Ramos (cell line): ENCODE measurements around the gene AZIN2.
"Not testable (repeated sequence)": the region's sequence is repeated elsewhere in the genome, so short reads cannot be mapped to it uniquely, and the experiment has no call there.

Experiments
- in situ Hi-C: fragments of 300-500 bp; cut with MboI; formaldehyde crosslinking; loops from one replicate; pipeline ENCODE4 v1.14.3; 2022; ENCODE audit warnings: low sequenced_read_pairs; ENCODE audit not compliant: unreplicated experiment

Gene AZIN2

GRCh38 chr1:33122483-33123178 is 41.7 kb downstream of the AZIN2 start:
- in situ Hi-C loops: no loop called here

GRCh38 chr1:33123266-33123665 is 42.3 kb downstream of the AZIN2 start:
- in situ Hi-C loops: no loop called here

DNA sequence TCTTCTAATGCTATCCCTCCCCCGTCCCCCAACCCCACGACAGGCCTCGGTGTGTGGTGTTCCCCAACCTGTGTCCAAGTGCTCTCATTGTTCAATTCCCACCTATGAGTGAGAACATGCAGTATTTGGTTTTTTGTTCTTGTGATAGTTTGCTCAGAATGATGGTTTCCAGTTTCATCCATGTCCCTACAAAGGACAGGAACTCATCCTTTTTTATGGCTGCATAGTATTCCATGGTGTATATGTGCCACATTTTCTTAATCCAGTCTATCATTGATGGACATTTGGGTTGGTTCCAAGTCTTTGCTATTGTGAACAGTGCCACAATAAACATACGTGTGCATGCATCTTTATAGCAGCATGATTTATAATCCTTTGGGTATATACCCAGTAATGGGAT is 43.7 kb downstream of the AZIN2 start:
- in situ Hi-C loops: not testable (repeated sequence)

- in situ Hi-C loops: no loop called here
These were observed 45.6 kb downstream of the AZIN2 start for GRCh38 chr1:33126411-33127000.

GRCh38 chr1:33127001-33127823 is 46.3 kb downstream of the AZIN2 start:
- in situ Hi-C loops: no loop called here

DNA sequence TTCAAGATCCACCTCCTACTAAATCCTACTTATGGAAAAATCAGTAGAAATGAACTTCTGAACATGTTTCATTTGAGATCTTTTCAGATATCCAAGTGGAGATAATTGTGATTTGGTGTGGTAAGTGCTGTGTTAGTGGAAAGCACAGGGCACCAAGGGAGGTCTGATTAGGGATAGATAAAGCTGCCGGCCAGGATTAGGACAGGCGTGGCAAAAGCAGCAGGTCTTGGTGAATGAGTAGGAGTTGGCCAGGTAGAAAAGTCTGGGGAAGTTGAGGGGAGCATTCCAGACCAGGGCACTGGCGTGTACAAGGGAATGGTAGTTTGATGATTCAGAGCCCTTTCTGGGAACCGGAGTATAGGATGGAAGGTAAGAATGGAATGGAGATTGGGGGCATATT is 47.8 kb downstream of the AZIN2 start:
- in situ Hi-C loops: no loop called here

DNA sequence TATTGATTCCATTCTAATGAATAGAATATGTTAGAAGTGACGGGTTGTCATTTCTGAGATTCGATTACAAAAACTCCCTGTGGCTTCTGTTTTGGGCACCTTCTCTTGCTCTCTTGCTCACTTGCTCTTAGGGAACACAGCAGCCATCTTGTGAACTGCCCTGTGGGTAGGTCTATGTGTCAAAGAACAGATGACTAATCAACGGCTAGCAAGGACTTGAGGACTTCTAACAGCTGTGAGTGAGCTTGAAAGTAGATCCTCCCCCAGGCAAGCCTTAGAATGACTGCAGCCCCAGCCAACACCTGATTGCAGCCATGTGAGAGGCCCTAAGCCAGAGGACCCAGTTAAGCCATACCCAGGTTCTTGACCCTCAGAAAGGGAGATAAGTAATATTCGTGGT is 49.3 kb downstream of the AZIN2 start:
- in situ Hi-C loops: no loop called here

- in situ Hi-C loops: no loop called here
These were observed 50.2 kb downstream of the AZIN2 start for GRCh38 chr1:33131191-33131590.

GRCh38 chr1:33132549-33132948 is 51.6 kb downstream of the AZIN2 start:
- in situ Hi-C loops: no loop called here

DNA sequence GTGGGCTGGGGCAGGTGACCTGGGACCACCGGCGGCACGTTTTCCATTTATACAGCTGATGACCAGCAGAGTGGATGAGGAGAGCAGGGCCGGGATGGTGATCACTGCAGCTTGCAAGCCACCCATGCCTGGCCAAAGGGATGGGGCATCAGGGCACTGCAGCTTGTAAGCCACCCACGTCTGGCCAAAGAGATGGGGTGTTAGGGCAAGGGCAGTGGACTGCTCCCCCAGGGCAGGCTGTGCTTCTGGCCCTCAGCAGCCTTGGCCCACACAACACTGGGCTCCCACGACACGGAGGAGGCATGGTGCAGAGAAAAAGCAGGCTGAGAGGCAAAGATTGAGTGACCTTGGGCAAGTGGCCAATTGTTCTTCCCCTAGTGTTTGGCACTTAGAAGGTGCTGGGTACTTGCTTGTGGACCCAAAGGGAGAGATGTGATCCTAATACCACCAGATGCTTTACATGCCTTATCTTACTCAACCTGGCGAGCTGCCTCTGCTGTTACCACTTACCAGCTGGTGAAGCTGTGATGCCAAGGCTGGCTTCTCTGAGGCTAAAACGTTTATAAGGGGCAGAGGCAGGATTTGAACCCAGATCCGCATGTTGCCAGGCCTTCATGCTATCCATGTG is 52.6 kb downstream of the AZIN2 start:
- in situ Hi-C loops: no loop called here

GRCh38 chr1:33136041-33136440 is 55.1 kb downstream of the AZIN2 start:
- in situ Hi-C loops: not testable (repeated sequence)

DNA sequence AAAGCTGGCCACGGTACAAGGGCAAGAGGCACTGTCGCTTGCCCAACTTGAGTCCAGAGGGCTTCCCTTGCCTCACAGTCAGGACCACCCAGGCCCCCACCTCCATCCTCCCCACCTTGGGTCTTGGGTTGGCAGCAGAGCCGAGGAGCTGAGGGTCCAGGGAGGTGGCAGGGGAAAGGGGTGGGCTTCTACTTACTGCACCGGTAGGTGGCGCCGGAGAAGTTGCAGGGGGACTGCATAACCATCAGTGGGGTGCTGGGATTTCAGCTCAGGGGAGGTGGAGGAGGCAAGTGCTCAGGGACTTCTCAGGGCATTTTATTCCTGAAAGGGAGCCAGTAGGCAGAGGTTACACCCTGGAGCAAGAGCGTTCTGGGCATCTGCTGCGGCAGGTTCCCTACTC is 56.8 kb downstream of the AZIN2 start:
- in situ Hi-C loops: no loop called here

- in situ Hi-C loops: no loop called here
These were observed 59.5 kb downstream of the AZIN2 start for GRCh38 chr1:33140153-33141149.

DNA sequence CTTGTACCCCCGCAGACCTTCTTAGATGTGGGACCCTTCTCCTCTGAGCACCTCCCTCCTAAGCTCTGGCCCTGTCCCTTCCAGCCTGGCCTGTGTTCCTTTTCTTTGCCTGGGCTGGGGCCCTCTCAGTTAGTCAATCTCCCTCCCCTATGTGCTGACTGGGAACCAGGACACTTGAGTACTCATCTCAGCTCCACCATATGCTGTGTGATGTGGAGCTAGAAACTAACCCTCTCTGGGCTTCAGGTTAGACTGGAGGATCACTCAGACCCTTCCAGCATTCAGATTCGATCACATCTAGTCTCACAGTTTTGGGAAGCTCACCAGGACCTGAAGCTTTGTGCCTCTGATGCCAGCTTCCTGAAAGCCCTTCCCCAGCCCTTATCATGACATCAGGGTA is 60.3 kb downstream of the AZIN2 start:
- in situ Hi-C loops: no loop called here

DNA sequence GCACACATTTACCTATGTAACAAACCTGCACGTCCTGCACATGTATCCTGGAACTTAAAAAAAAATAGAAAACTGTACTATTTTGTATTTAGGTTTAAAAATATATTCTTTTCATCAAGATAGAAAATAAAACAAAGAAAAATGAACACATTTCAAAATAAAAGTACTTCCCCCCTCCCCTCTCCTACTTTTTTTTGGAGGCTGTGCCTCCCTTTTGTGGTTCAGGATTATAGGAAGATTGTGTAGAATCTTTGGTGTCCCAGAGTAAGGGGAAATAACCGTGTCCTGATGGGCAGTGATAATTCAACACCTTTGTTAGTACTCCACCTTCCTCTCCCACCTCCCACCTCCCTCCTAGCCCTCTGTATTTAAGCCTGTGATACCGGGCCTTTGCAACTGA is 60.8 kb downstream of the AZIN2 start:
- in situ Hi-C loops: no loop called here

DNA sequence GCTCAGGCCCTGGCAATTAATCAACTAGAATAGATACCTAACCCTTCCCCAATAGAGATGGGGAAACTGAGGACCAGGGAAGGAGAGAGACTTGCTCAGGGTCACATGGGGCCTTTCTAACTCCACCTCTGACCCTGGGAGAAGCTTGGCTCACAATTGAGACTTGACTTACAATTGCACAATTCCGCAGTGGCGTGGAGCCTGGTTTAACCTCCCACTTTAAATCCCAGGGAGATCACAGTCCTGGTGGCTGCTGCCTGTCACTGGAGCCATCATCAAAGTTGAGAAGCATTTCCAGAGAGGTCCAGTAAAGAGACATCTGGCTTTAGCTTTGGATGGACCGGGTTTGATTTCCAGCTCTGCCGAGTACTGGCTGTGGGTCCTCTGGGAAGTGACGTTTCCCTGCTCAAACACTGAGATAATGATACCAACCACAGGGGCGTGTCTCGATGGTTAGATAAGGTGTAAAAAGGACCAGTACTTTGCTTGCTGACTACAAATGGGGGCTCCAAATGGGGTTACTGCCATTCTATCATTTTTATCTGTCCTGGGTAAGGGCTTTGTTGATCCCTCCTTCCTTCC is 61.6 kb downstream of the AZIN2 start:
- in situ Hi-C loops: no loop called here

- in situ Hi-C loops: no loop called here
These were observed 62.2 kb downstream of the AZIN2 start for GRCh38 chr1:33143176-33143575.

DNA sequence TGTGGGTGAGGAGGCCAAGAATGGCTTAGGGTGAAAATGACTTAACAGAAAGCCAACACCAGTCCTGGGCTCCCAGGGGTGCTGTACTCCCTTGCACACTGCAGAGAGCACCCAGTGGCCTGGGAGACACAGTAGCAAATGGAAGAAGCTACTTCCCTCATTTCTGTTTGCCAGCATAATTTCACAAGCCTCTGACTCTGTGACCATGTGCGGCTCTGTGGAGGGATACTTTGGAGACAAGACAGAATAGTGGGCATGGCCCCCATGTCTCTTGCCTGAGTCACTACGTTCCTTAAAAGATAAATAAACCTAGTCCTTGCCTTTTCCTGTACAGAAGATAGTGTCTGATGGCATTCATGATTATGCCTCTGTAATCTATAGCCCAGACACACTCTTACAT is 62.7 kb downstream of the AZIN2 start:
- in situ Hi-C loops: no loop called here

DNA sequence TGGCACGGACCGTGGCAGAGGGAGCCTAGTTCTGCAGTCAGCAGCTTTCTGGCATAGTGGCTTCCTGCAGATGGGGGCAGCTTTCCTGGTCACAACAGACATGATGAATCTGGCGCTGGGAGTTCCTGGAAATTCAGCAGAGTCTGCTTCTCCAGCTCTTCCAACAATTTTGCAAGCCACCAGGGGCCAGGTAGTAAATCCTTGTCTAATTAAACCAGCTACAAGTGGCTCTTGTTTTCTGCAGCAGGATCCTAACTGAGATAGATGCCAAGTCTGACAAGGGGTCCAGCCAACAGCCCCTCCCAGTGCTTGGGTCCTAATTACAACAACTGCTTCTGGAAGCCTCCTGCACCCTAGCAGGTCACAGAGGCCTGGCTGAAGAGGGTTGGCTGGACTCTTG is 65.0 kb downstream of the AZIN2 start:
- in situ Hi-C loops: no loop called here
